ENCODE data around the gene TPCN1.

The TPCN1 gene

DNA sequence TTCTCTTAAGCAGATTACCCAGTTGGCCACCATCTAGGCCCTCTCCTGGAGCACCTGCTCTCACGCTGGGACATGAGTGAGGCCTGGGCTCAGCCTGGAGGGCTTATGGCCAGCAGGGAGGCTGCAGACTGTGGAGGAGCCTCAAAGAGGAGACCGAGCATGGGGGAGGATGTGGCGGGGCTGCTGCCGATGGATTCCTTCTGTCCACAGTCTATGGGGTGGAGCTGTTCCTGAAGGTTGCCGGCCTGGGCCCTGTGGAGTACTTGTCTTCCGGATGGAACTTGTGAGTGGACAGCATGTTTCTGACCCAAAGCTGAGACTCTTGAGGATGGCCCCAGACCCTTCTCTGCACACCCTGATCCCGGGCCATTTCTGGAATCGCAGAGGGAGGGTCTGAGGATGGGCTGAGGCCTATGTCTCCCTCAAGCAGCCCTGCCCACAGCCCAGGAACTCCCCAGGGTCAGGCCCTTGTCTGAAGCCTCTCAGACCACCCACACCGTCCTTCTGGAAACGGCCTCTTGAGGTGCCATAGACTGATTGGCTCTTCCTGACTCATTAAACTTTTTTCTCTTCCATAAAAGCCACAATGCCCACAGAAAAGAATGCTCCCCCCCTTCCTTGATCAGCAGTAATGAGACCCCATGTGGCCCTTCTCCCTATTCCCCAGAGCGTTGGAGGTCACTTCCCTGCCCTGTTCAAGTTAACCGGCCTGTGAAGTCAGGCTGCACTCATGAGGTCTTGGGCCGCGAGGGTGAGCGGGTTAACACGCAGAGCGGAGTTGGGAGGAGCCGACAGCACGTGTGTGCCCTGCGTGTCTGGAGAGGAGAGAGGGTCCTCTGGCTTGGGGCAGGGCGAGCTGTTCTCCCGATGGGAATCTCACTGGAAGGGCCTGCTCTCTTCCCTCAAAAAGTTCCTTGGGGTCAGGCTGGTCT, 64.7 kb downstream of the TPCN1 start:
- no peak for DNase-seq (ENCODE audit: low read depth in 2 of 2)

- no peak for DNase-seq (ENCODE audit: low read depth in 2 of 2)
These were observed 65.4 kb downstream of the TPCN1 start for GRCh38 chr12:113286712-113287111.

DNA sequence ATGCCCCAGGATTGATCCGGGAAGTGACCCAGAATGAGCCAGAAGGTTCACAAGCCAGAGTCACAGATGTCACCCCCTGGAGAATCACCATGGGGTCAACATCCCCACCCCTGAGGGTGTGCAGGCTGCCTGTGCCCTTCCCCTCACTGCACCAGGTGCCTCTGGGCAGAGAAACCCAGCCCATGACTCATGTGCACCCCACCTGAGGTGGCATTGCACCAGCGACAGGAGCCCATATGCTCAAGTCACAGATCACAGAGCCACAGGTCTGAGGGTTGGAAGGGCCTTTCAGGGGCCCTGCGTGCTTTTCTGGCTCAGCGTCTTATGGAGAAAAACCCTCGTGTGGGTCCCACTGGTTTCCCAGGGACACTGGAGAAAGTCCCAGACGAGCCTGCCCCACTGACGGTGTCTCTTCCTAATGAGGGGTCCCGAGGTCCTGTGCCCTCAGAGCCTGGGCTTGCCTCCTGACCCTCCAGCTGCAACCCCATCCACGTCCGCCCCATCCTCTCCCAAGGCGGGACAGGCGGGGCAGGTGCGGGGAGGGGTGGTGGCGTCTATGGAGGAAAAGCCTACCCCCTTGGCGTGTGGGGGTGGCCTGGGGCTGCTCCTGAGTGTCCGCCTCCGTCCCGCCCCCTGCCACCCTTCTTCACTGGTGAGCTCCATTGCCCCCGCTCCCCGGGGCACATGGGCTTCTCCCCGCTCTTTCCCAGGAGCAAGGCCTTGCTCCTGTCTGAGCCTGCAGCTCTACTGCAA, 66.1 kb downstream of the TPCN1 start:
- no peak for DNase-seq (ENCODE audit: low read depth in 2 of 2)

DNA sequence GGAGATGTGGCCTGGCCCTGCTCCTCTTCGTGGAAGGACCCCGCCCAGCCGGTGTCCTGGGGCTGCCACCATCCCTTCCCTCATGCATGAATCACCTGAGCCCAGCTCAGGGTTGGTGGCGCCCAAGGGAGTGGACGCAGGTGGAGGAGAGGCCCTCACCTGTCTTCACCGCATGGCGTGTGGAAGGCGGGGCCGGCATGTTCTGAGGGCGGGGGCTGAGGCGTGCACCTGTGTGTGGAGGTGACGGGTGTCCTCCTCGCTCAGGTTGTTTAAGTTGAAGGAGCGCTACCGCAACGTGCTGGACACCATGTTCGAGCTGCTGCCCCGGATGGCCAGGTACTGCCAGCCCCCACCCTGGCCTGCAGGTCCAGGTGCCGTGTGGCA, 66.6 kb downstream of the TPCN1 start:
- no peak for DNase-seq (ENCODE audit: low read depth in 2 of 2)

DNA sequence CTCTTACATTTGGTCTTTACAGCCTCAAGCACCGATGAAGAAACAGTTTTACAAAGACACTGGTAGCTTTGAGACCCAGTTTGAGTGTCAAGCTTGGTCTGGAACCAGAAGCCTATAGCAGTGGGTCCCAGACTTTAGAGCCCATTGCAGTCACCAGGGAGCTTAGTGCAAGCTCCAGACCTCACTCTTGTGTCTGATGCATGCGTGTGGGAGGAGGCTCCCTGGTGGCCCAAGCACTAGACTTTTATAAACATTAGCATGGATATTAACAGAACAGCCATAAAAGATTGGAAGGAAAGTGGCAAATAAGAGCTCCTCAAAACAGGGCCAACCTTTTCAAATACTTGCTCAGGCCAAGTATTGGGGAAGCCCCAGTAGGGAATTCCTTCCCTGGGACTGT, 68.1 kb downstream of the TPCN1 start:
- no peak for DNase-seq (ENCODE audit: low read depth in 2 of 2)

DNA sequence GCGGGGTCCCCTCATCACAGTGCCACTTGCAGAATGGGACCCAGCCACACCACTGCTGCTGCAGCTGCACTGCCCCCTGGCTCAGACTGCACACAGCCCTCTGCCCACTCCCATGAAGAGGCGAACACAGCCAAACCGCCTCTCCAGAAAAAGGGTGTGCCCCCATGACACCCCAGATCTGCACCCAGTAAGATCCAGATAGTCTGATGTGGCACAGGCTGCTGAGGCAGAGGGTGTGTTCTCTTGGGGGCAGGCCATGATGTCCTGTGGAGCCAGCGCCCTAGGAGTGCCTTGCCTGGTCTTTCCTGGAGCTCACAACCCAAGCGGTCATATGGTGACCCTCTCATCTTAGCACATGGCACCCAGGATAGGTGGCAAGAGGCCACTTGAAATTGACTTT, 69.2 kb downstream of the TPCN1 start:
- no peak for DNase-seq (ENCODE audit: low read depth in 2 of 2)

DNA sequence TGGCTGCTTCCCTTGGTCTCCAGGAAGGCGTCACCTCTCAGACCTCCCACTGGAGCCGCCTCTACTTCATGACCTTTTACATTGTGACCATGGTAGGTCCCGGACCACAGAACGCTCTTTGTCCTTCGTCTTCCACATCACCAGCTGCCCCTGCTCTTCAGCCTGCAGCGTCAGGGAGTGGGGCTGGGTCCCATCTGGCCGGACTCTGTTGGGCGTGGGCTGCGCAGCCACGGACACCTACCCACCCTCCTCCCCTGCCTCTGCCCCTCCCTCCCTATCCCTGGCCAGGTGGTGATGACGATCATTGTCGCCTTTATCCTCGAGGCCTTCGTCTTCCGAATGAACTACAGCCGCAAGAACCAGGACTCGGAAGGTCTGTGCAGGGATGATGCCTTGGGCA, 70.3 kb downstream of the TPCN1 start:
- DNase-seq (ENCODE audit: low read depth in 2 of 2): no peak

GRCh38 chr12:113292091-113292490, 70.8 kb downstream of the TPCN1 start:
- DNase-seq (ENCODE audit: low read depth in 2 of 2): no peak

DNA sequence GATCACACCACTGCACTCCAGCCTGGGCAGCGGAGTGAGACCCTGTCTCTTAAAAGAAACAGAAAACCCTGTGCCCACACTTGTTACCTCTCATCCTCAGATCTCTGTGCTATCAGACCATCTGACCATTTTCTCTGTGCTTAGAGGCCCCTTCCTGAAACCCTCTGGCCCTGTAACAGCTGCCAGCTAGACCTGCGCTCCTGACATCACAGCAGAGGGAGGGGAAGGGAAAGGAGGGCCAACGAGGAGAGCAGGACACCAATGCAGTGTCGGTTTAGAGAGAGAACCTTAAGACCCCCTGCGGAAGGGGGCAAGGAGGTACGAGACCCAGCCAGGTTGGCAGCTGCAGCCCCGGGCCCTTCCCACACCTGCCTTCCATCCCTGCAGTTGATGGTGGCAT, 71.3 kb downstream of the TPCN1 start:
- no peak for DNase-seq (ENCODE audit: low read depth in 2 of 2)

DNA sequence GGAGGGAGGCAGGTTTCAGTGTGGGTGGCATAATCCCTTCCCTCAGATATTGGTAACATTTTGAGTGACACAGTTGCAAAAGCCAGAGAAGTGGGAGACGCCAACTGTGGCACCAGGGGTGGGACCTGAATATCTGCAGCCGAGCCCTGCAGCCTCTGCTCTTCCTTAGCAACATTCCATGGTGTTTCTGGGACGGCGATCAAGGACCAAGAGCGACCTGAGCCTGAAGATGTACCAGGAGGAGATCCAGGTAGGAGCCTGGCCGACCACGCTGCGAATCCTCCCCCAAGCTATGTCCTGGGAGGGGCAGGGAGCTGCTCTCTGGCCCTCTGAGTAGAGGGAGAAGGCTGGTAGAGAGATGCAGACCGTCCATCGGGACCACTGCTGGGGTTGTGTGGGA, 71.8 kb downstream of the TPCN1 start:
- DNase-seq (ENCODE audit: low read depth in 2 of 2): no peak

DNA sequence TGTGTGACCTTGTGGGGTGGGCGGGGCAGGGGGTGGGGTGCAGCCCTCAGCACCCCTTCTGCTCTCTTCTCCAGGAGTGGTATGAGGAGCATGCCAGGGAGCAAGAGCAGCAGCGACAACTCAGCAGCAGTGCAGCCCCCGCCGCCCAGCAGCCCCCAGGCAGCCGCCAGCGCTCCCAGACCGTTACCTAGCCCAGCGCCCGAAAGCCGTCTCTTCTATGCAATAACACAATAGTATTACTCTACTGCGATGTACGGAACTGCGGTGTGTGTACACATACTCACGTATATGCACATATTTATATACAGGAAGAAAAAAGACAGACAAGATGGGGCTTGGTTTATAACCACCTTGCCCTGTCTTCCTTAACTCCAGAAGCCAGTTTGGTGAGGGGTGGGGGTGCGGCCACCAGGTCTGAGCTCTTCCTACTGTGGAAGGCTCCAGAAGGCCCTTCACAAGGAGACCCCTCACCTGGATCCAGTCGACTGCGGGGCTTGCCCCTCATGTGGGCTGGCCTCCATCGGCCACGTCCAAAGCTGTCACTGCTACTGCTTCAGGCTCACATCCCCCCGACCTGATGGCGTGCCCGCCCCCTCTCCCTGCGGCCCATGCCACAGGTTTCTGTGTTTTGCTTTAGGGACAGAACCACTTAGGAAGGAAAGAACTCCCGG, 74.8 kb downstream of the TPCN1 start:
- DNase-seq (ENCODE audit: low read depth in 2 of 2): no peak

- DNase-seq (ENCODE audit: low read depth in 2 of 2): no peak
These were observed 75.4 kb downstream of the TPCN1 start for GRCh38 chr12:113296557-113297213.

- no peak for DNase-seq (ENCODE audit: low read depth in 2 of 2)
These were observed 75.9 kb downstream of the TPCN1 start for GRCh38 chr12:113297214-113297587.

DNA sequence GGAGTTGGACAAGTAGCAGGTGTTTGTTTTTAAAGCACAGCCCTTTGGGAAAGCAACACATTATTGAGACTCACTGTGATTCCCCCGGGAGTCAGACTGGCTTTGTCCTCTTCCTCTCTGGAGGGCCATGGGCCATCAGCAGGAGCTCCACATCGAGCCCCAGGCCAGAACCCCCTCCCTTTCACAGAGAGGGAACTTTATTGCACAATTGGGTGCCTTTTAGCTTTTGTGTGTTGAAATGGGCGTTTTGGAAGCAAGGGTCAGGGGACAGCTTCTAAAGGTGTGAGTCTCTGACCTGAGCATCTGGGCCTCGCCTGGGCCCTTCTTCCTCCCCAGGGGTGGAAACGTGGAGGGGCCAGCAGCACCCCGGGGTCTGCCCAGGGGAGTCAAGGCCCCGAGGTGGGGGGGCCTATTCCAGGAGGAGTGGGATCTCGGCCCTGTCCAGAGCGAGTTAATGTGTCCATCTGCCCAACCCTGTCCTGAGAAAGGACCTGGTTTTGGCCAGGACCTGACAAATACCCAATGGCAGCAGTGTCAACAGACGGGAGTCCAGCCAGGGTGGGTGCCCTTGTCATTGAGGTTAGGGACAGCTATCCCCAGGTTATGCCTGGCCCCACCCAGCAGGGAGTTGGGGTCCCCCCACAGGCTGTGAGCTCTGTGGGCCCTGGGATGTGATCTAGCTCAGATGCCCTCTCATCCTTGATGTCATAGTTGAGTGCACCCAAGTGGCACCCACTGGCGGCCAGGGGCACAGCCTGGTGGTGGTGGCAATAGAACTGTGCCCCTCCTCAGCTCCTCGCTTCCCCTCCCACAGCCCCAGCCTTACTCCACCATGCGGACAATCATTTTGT, 76.6 kb downstream of the TPCN1 start:
- no peak for DNase-seq (ENCODE audit: low read depth in 2 of 2)

DNA sequence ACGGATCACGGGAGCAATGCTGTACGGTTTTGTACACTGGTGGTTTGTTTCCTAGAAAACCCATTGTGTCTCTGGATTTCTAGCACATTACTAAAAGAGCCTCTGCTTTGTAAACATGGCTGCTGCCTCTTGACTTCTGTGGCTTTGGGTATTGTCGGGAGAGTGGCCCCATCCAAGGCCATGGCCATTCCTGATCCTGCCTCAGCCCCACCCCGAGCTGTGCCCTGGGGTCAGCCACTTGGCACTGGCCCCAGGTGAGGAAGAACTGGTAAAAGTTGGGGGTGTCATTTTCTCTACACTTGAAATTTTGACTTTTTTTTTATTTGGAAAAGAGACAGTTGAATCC, 77.2 kb downstream of the TPCN1 start:
- DNase-seq (ENCODE audit: low read depth in 2 of 2): no peak

GRCh38 chr12:113298861-113299545, 77.7 kb downstream of the TPCN1 start:
- no peak for DNase-seq (ENCODE audit: low read depth in 2 of 2)

DNA sequence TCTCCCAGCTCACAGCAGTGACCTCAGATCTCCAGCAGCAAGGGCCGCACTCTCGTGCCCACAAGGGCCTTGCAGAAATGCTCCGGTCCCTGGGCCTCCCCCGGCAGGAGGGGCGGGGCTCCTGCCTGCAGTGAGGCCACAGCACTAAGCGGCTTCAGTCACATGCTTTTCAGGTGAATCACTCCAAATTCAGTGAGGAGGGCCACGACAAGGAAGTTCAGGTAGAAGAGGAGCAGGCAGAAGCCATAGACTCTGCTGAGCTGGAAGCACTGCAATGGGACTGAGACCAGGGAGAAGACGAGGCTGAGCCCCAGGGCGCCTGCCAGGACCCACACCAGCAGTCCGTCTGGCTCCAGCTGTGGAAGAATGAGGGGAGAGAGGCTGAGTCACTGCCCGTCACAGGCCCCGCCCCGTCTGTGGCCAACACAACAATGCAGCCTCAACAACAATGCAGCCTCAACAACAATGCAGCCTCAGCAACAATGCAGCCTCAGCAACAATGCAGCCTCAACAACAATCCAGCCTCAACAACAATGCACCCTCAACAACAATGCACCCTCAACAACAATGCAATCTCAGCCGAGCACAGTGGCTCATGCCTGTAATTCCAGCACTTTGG, 78.5 kb downstream of the TPCN1 start:
- DNase-seq (ENCODE audit: low read depth in 2 of 2): no peak

DNA sequence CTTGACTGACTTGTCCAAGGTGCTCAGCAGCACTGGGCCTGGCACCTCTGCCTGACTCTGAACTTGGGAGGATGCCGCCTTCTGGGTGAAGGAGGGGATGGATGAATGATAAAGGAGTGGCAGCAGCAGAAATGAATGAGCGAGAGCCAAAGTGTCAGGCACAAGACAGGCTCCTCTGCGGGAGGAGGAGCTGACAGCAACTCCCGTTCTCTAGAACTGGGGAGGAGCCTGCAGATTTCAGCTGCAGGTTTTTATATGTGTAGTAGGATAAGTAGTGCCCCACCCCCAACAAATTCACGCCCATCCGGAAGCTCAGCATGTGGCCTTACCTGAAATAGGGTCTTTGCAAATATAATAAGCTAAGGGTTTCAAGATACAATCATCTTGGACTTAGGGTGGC, 80.5 kb downstream of the TPCN1 start:
- no peak for DNase-seq (ENCODE audit: low read depth in 2 of 2)

- DNase-seq (ENCODE audit: low read depth in 2 of 2): no peak
These were observed 81.2 kb downstream of the TPCN1 start for GRCh38 chr12:113302466-113302865.

Measured in stimulated activated CD4-positive, alpha-beta T cell treated with anti-CD3 and anti-CD28 coated beads, Interleukin-1b, Interleukin-23, amount 100 ng/mL, for 1 hour (primary cell).